Activated CD4-positive, alpha-beta T cell treated with anti-CD3 and anti-CD28 coated beads for 24 hours (primary cell): ENCODE data around the gene CASZ1.

Experiments used
- DNase-seq, 2 donors: peaks; one replicate each; pipeline ENCODE4 v3.0.0-alpha.2; 2020; ENCODE audit warnings: low read depth in 2 of 2

The CASZ1 gene

DNA sequence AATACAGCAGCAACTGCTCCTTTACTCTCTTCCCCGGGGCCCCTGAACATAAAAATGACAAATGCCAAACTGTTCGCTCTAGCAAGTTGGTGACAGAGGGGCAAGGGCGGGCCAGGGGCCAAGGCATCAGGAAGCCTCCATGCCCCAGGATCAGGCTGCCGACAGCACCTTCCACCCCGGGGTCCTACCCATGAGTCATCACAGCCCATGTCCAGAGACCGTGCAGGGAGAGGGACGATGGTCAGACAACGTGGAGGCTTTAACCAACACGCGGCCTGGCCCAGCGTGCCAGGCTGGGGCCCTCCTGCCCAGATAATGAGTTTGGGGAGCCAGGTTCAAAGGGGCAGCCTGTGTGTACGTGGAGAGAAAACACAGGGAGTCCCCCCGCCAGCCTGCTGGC is 90.5 kb downstream of the CASZ1 start:
- no peak for DNase-seq

DNA sequence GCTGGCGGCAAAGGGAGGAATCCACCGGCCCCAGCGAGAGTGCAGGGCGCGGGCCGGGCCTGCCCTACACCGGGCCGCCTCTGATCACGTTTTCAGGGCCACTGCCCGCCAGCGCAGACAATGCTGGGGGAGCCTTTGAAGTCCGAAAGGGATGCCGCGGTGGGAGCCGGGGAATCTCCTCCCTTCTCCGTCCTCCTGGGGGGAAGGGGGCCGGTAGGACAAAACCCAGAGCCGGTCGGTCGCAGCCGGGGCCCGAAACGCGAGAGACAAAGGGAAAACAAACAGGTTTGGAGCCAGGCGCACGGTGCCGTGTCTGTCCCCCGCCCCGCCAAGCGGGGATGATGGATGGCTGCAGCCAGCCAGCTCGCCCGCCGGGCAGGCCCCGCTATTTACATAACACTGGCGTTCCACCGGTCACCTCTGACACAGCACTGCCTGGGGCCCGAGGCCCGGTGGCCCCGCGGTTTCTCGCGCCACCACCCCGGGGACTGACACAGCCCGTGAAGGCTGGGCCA is 92.0 kb downstream of the CASZ1 start:
- DNase-seq = no peak

DNA sequence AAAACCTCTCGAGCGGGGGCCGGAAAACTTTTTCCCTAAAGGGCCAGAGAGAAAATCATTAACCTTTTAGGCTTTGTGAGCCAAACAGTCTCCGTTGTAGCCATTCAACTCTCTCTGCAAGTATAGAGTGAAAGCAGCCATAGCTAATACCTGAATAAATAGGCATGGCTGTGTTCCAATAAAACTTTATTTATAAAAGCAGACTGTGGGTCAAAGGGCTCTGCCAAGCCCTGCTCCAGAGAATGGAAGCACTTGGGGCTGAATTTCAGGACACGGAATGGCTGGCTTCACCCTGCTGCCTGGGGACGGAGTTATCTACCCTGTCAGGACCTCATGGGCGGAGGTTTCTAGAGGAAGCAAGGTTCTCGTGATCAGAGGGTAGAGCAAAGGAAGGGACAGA is 92.7 kb downstream of the CASZ1 start:
- DNase-seq = no peak

DNA sequence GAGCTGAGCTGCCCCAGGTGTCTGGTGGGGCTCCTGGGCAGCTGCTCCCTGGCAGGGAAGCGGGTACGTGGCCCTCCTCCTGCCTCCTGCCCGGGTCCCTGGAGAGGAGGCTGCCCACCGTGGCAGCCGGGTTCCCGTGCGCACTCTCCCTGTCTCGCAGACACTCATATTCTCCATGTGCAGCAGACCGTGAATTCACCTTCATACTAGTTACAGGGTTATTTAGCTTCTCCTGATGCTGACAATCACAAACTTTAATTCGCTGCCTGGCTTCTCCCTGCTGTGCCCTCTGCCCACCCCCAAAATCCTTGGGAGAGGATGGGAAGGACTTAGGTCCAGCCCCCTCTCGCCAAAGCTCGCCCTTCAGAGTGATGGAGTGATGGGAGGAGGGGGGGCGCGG is 95.3 kb downstream of the CASZ1 start:
- no peak for DNase-seq

DNA sequence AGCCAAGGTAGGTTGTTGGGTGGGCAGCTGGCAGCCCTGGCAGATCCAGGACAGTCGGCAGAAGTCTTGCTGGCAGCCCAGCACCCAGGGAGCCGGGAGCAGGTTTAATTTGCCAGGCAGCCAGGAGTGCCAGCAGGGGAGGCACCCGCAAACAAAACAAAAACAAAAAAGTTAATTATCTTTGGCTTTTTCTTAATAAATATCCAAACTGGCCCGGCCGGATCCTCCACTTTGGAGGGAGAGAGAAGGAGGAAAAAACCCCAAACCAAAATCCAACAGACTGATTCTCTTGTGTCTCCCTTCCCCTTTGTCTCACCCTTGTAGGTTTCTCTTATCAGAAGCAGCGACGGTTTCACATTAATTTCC is 97.0 kb downstream of the CASZ1 start:
- DNase-seq = no peak

DNA sequence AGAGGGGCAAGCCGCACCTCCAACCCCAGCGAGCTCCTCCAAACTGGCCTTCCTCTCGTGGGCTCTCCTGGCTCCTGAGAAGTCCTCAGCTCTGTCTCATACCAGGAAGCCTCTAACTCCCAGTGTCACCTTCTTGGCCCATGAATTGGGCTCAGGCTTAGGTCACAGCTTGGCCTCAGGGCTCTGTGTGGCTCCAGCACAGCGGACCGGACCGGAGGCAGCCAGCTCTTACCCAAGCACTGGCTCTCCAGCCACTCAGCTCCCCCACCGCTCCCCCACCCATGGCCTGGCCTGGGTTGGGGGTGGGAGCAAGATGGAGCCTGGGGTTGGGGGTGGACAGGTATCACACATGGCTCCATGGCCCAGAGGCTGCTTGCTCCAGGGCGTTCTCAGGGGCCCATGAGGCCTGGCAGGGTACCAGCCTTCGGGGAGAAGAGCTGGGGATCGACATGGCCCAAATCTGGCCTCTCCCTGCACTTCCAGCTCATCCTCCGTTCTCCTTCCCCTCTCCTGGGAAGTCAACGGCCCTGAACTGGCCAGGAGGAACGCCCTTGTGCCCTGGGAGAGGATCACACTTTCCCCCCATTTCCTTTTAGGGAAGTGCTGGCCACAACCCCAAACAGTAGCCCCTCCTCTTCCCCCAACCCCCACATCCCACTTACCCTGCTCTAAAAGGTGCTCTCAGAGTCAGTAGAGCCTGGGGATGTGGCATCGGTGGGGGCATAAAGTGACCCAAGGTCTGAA is 97.5 kb downstream of the CASZ1 start:
- no peak for DNase-seq

DNA sequence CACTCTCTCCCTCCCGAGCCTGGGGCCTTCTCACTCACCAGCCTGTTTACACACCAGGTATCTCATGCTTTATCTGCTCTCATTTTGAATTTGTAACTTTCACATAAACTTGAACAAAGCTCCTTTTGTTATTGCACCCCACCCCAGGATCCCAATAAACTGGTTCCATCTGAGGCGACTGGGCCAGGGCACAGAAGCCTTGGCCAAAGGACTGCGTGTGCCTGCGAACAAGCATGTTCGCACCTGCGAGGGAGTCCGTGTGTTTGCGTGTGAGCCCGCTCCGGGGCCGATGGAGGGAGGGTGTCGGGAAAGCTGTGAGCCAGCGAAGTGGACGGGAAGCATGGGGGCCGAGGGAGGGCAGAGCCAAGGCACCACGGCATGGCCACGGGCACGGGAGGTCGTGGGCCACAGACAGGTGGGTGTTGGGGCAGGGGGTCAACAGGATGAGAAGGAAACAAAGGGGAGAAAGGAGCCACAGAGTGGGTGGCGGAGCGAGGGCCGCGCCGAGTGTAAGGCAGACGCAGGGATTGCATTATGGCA is 98.8 kb downstream of the CASZ1 start:
- DNase-seq = no peak

DNA sequence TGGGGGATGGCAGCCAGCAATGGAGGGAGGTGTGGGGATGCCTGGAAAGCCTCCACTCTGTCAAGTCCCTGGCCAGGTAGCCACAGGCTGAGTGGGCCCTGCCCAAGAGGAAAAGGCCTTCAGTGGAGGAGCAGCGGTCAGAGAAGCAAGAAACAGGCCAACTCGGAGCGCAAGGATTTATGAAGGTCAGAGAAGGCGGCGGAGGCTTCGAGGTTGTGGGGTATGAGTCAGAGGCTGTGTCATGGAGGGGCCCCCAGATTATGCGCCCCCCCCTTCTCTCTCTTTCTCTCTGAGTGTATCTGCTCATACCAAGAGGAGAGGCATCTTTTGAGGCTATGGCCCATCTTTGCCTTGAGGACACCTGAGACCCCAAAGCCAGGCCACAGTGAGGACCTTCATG is 99.5 kb downstream of the CASZ1 start:
- peak in 1 of 2 donors; percentile 11 for DNase-seq

DNA sequence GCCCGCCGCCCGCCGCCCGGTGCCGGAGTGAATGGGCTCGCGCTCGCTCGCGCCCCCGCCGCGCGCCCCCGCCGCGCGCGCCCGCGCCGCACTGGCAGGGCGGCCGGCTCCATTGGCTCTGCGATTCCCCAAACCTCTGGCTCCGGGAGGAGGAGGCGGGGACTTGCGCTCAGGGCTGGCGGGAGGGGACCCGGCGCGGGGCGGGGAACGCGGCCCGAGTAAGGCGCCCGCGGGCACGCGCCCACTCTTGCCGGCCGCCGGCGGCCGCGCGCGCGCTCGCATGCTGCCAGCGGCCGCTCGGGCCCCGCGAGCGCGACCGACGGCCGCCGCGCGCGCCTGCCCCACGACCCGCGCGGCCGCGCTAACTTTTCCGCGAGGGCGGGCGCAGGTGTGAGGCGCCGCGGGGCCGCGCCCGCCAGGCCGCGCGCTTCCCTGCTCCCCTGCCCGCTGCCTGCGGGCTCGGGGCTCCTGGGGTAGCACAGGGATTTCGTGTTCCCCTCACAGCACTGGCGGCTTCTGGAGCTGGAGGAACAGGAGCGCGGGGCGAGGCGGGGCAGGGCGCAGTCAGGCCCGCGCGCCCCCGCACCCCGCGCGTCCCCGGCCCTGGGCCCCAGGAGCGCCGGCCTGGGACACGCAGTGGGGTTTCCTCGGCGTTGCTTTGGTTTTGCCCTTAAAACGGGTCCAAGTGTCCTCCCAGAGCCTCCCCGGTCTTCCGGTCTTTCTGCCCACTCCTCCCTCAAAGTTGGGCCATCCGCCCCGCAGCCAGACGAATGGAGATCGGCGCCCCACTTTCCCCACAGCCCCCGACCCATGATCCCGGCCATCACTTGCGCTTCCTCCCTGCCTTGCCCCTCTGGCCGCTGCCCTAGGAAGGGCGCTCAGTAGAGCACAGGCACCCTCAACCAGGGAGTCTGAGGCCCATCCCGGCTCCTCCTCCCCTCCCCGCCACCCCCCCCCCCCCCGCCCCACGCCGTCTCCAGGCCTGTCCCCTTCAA is 101.5 kb downstream of the CASZ1 start:
- peak; percentile 41 to 57 for DNase-seq

DNA sequence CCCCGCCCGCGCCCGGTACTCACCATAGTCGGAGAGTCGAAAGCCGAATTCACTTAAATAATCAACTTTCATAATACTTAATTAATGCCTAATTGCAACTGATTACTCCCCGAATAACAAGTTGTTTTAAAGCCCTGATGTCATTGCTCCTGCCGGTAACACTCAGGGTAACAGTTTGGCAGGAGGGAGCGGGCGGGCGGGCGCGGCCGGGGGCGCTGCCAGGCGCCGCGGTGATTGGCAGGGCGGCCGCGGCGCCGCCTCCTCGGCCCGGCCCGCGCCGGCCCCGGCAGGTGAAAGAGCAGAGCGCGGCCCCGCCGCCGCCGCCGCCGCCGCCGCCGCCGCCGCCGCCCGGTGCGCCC is 102.2 kb downstream of the CASZ1 start:
- peak in 1 of 2 donors; percentile 34 for DNase-seq

DNA sequence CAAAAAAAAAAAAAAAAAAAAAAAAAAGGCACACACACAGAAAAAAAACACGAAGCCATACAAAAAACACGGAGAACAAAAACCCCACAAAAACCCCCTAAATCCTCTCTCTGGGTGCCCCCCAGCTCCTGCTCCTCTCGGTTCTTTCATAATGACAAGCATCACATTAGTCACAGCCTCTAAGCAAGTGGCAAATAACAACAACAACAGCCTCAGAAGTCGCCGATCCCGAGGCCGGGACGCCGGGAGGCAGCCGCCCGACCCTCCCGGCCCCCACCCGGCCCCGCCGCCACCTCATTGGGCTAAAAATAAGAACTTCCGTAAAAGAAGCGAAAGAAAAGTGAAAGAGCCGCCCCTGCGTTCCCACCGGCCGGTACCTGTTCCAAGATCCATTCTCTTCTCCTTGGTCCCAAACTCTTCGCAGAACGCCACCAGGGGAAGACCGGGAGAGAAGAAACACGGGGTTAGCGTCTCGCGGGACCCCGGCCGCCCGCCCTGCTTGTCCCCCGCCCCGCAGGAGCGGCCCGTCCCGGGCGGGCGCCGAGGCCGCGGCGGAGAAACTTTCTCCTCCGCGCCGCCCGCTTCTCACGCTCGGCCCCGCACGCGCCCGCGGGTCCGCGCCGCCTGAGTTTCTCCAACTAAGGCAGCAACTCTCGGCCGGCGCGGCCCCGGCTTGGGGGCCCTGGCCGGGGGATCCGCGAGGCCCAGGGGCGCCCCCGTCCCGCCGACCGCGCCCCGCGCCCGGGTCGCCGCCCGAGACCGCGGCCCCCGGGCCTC is 102.8 kb downstream of the CASZ1 start:
- peak in 1 of 2 donors; percentile 12 for DNase-seq

DNA sequence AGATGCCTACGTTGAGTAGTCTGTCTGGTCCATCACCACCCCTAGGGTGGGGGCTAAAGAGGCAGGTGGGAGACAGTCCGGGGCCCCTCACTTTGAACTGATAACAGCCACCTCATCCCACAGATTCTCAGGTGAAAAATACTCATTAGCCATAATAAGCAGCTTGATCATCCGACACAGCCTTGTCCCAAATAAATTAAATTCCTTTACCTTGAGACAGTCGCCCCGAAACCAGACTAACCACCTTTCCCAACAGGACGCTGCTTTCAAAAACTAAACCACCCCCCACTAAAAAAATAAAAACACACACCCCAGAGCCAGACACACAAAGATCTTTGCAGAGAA is 103.3 kb downstream of the CASZ1 start:
- no peak for DNase-seq

DNA sequence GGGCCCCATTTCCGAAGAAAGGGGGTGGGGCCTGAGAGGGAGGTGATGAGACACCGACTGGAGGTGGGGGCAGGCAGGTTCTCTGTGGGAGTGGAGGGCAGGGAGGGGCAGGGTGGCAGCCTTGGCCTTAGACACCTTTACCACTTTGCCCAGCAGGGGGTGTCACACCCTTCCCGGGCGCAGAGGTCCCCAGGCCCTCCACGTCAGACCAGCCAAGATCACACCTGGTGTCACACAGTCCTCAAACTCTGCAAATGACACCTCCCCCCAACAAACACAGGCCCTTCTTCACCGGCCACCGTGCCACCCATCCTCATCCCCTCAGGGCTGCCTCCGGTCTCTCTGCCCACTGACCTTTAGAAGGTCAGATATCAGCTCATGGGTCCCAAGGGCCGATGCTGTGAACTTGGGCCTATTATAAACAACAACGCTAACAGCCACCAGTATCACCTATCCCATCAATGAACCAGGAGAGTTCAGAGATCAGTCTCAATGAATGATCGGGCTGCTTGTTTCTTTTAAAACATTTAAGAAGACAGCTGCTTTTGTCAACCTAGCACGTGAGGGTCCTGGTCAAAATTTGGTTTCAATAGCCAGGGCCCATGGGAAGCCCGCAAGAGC is 103.9 kb downstream of the CASZ1 start:
- peak; percentile 50 to 64 for DNase-seq

DNA sequence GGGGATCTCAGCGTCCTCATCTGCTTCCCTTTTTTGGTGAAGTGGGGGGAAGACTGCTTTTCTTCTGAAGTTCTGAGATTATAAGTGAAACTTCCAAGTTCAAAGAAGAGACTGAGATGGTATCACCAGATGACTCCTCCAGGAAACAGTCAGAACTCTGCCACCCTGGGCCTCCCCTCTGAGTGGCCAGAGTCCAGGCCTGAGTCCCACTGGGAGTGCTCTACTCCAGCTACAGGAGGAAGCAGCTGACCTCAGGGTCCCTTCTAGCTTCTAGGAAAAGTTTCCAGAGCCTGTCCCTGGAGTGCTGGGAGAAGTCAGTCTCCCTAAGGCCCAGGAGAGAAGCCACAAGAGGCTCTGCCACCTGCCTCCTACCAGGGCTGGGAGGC is 104.7 kb downstream of the CASZ1 start:
- no peak for DNase-seq

DNA sequence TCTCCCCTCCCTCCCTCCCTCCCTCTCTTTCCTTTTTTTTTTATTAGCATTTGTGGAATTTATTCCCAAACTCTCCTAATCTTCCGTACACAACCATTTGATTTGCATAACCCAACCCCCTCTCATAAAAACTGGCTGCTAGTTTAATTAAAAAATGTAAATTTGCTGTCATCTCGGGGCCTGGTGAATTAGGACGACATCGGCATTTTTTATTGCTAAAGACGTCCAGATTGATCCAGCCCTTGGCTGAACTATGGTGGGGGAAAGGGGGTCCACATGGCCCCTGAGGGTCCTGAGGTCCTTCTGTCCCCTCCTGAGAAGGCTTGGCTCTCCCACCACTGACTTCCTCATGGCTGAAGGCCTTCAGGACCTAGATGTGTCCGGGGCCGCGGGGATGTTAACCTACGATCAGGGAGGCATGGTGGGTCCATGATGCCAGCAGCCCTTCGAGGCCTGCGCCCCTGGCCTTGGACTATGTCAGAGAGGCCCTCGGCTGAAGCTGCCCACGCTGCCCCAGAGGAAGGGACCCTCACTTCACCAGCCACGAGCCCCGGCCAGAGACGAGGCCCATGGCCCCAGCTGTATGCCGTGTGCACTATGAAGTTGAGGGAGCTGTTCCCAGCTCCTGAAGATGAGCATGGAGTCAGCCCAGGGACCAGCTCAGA is 105.2 kb downstream of the CASZ1 start:
- DNase-seq = no peak

DNA sequence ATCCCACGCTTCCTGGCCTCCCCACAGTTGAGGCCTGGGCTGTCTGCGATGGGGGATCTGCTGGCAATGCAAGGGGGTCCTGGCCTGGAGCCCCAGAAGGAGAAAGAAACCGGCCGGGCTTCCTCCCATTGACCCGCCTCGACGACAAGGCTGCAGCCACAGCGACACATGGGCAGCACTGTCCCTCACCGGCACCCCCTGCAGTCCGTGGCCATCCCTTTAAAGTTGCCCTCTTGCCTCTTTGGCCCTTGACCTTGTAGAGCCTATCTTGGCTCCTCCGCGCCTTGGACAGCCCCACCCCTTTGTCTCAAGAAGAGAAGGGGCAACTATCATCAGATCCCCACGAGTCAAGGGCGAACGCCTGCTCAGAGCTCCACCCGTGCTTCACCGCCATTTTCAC is 106.0 kb downstream of the CASZ1 start:
- DNase-seq = no peak

DNA sequence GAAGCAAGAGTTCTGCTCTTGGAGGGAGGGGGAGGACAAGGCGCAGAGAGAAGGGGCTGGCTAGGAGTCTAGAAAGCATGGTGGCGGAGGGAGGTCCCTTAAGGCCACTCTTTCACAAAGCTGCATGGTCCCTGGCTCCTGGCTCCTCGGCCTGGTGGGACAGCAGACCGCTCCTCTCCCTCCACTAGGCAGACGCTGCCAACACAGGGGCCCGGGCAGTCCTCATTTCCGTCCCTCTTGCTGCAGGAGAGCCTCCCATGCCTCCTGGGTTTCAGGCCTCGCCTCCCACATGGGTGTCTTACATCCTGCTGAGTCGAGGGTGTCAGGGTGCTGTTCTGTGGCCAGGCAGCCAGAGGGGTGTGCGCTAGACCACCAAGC is 108.0 kb downstream of the CASZ1 start:
- no peak for DNase-seq

DNA sequence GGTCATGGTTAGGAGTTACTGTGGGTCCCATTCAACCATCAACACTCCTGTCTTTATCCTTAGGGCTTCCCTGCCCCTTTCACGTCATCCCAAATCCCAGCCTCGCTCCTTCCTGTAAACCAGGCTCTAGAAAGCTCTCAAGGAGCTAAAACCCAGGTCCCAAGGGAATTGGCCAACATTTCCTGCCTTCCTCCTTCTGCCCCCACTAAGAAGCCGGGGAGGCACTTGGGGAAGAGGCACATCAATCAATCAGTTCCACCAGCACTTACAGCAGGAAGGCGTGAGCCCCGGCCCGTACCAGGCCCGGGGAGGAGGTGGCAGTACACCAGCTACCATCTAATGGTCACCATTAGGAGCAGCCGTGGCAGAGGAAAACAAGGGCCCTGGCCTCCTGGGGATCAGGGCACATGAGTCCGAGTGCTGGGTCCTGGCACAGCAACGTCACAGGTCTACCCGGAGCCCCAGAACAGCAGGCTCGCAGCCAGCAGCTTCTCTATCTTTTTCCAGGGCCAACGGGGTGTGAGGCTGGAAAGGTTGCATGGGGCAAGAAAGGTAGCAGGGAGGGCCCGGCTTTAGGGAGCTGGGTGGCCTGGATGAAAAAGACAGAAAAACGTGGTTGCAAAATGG is 108.6 kb downstream of the CASZ1 start:
- DNase-seq = no peak

DNA sequence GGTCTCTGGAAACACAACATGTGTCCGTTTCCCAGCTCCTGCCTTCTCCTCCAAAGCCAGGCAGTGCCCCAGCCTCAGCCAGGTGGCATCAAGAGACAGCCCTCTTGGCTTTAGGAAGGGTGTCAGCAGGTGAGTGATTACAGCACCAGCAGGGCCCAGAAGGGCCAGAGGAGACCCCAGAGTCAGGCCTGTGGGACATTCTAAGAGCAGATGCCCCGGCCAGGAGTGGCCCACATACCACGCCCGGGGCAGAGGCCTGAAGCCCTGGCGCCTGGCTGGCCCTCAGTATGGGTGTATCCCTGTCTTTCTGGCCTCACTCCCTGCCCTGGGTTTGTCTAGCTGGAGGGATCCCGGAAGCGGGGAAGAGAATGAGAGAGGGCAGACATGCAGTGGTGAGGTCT is 109.2 kb downstream of the CASZ1 start:
- no peak for DNase-seq

DNA sequence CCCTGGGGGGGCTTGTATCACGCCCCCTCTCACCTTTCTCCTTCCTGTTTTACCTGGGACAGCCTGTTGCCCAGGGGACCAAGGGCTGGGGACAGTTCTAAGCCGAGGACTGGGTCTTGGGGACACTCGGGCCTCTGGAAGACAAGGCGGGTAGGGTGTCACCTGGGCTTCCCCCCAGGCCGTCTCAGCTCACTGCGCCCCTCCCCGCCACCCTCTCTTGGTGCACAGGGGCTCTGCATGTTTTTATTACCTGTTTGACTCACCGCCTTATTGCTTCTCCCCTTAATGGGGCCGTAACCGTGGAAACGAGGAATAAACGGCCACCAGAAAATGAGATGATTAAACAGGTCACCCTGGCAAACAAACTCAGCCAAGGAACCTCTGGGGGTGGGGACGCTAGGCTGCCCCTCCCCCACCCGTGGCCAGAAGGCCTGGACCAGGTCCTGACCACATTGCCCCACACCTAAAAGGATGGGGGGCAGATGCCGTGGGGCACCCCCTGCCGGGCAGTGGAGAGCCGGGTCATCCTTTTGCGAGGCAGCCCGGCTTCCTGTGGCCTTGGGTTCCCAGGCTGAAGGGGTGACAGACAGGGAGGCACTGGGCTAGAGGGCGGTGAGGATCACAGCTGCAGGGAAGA is 109.9 kb downstream of the CASZ1 start:
- no peak for DNase-seq
